Peyer's patch (tissue), 4 donors: ENCODE results near the gene FANCD2OS.

Source experiments
- POLR2A ChIP-seq, 2 donors: fragments of 450-650 bp; IDR thresholded peaks; one replicate each; pipeline ENCODE4 v1.5.1; 2017; ENCODE audit warnings: antibody characterized with exemption in 2 of 2, mild to moderate bottlenecking in 2 of 2, moderate library complexity in 2 of 2
- TF ChIP-seq, protein P1 (sequence below), 6 experiments: fragments of 450-650 bp in 4 of 6; fragments of 200-600 bp in 2 of 6; sonication (generic) in 1 of 6; IDR thresholded peaks; one replicate each; pipeline ENCODE4 v1.5.1; 2017 to 2019; ENCODE audit warnings: antibody characterized with exemption in 6 of 6, mild to moderate bottlenecking in 3 of 6, moderate library complexity in 1 of 6

DNA sequence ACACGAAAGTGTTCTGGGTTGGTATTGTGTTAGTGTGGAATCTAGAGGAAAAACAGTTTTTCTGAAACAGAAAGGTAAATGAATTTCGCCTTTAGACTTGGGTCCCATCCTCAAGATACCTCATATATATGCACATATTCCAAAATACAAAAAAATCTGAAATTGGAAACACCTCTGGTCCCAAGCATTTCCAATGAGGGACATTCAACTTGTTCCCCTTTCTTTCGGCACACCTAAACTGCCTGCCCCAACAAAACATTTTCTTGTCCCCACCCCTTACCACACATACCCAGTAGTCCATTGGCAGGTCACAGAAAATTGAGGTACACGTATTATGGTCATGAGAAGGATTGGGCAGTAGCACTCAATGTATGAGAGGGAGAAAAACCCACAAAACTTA lies 47.6 kb upstream of the FANCD2OS start:
- TF ChIP-seq, protein P1, sequence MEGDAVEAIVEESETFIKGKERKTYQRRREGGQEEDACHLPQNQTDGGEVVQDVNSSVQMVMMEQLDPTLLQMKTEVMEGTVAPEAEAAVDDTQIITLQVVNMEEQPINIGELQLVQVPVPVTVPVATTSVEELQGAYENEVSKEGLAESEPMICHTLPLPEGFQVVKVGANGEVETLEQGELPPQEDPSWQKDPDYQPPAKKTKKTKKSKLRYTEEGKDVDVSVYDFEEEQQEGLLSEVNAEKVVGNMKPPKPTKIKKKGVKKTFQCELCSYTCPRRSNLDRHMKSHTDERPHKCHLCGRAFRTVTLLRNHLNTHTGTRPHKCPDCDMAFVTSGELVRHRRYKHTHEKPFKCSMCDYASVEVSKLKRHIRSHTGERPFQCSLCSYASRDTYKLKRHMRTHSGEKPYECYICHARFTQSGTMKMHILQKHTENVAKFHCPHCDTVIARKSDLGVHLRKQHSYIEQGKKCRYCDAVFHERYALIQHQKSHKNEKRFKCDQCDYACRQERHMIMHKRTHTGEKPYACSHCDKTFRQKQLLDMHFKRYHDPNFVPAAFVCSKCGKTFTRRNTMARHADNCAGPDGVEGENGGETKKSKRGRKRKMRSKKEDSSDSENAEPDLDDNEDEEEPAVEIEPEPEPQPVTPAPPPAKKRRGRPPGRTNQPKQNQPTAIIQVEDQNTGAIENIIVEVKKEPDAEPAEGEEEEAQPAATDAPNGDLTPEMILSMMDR (IDR thresholded peaks at IDR 0.05) = no peak
- no peak for TF ChIP-seq POLR2A (IDR thresholded peaks at IDR 0.05)
